ENCODE results near the gene SLC24A4. TPM values are rescaled to one million over a fixed set of nuclear protein-coding genes. Genes with fewer than 3 reads are reported as not detected.

The SLC24A4 gene
- total and polyA plus RNA-seq, 4 donors = 5.8 to 11.8 (median 6.9) TPM

GRCh38 chr14:92288994-92289660 lies 33.8 kb upstream of the SLC24A4 start:
- H3K4me1 ChIP-seq (ENCODE audit: control insufficient read depth, insufficient read depth, low read length) = no peaks in the 10 kb centered on the region
- DNase-seq (ENCODE audit: low read depth in 4 of 6, low spot score in 6 of 6) = peak in 1 of 6 donors; percentile 90
- WGBS (ENCODE audit: insufficient coverage) = 50% methylated on average over 2 of the region's 9 CpGs

GRCh38 chr14:92292673-92293072 lies 30.3 kb upstream of the SLC24A4 start:
- no peak overlapping the region for H3K27ac ChIP-seq (ENCODE audit: low read depth, low read length)
- H3K4me3 ChIP-seq (ENCODE audit: low read depth, low read length) = no peak overlapping the region
- no peaks in the 10 kb centered on the region for H3K36me3 ChIP-seq (ENCODE audit: control insufficient read depth, insufficient read depth, low read length)
- DNase-seq (ENCODE audit: low read depth in 4 of 6, low spot score in 6 of 6) = peak in 1 of 6 donors; percentile 82
- WGBS (ENCODE audit: insufficient coverage) = 83% methylated on average over 1 of the region's 2 CpGs
- no peaks in the 10 kb centered on the region for H3K4me1 ChIP-seq (ENCODE audit: control insufficient read depth, insufficient read depth, low read length)
- H3K9me3 ChIP-seq (ENCODE audit: control insufficient read depth, insufficient read depth, low read length) = no peaks in the 10 kb centered on the region
- no peaks in the 10 kb centered on the region for H3K27me3 ChIP-seq (ENCODE audit: control insufficient read depth, insufficient read depth, low read length)

More at GRCh38 chr14:92288994-92289660, 33.8 kb upstream of the SLC24A4 start:
- no peak overlapping the region for H3K27ac ChIP-seq (ENCODE audit: low read depth, low read length)
- H3K4me3 ChIP-seq (ENCODE audit: low read depth, low read length) = no peak overlapping the region
- H3K36me3 ChIP-seq (ENCODE audit: control insufficient read depth, insufficient read depth, low read length) = no peaks in the 10 kb centered on the region
- H3K9me3 ChIP-seq (ENCODE audit: control insufficient read depth, insufficient read depth, low read length) = no peaks in the 10 kb centered on the region
- no peaks in the 10 kb centered on the region for H3K27me3 ChIP-seq (ENCODE audit: control insufficient read depth, insufficient read depth, low read length)

- Histone ChIP-seq H3K27ac (ENCODE audit: low read depth, low read length) (no peak overlapping the region), H3K9me3 (ENCODE audit: control insufficient read depth, insufficient read depth, low read length) (no peaks in the 10 kb centered on the region), H3K4me3 (ENCODE audit: low read depth, low read length) (no peak overlapping the region), H3K36me3 (ENCODE audit: control insufficient read depth, insufficient read depth, low read length) (no peaks in the 10 kb centered on the region), H3K4me1 (ENCODE audit: control insufficient read depth, insufficient read depth, low read length) (no peaks in the 10 kb centered on the region), H3K27me3 (ENCODE audit: control insufficient read depth, insufficient read depth, low read length) (no peaks in the 10 kb centered on the region)
- DNase-seq (ENCODE audit: low read depth in 4 of 6, low spot score in 6 of 6) = no peak
- no CpG with 5 or more reads among the region's 2 CpGs for WGBS (ENCODE audit: insufficient coverage)
These were observed 28.5 kb upstream of the SLC24A4 start for GRCh38 chr14:92294506-92294905.

- H3K27ac ChIP-seq (ENCODE audit: low read depth, low read length) = no peak overlapping the region
- no peak for DNase-seq (ENCODE audit: low read depth in 4 of 6, low spot score in 6 of 6)
- H3K4me3 ChIP-seq (ENCODE audit: low read depth, low read length) = no peak overlapping the region
- H3K36me3 ChIP-seq (ENCODE audit: control insufficient read depth, insufficient read depth, low read length) = no peaks in the 10 kb centered on the region
- H3K4me1 ChIP-seq (ENCODE audit: control insufficient read depth, insufficient read depth, low read length) = no peaks in the 10 kb centered on the region
- whole genome bisulfite sequencing (ENCODE audit: insufficient coverage) = 60% methylated on average over 1 of the region's 6 CpGs
- H3K27me3 ChIP-seq (ENCODE audit: control insufficient read depth, insufficient read depth, low read length) = no peaks in the 10 kb centered on the region
- no peaks in the 10 kb centered on the region for H3K9me3 ChIP-seq (ENCODE audit: control insufficient read depth, insufficient read depth, low read length)
These were observed 25.0 kb upstream of the SLC24A4 start for GRCh38 chr14:92297818-92298595.

- no peaks in the 10 kb centered on the region for H3K27me3 ChIP-seq (ENCODE audit: control insufficient read depth, insufficient read depth, low read length)
- no peaks in the 10 kb centered on the region for H3K4me1 ChIP-seq (ENCODE audit: control insufficient read depth, insufficient read depth, low read length)
- no peaks in the 10 kb centered on the region for H3K9me3 ChIP-seq (ENCODE audit: control insufficient read depth, insufficient read depth, low read length)
- no peak for DNase-seq (ENCODE audit: low read depth in 4 of 6, low spot score in 6 of 6)
- 81% methylated on average over 5 of the region's 5 CpGs for WGBS (ENCODE audit: insufficient coverage)
- no peak overlapping the region for H3K27ac ChIP-seq (ENCODE audit: low read depth, low read length)
- no peaks in the 10 kb centered on the region for H3K36me3 ChIP-seq (ENCODE audit: control insufficient read depth, insufficient read depth, low read length)
- no peak overlapping the region for H3K4me3 ChIP-seq (ENCODE audit: low read depth, low read length)
These were observed 20.5 kb upstream of the SLC24A4 start for GRCh38 chr14:92302481-92302880.

- no peak overlapping the region for H3K27ac ChIP-seq (ENCODE audit: low read depth, low read length)
- H3K9me3 ChIP-seq (ENCODE audit: control insufficient read depth, insufficient read depth, low read length) = no peaks in the 10 kb centered on the region
- H3K4me3 ChIP-seq (ENCODE audit: low read depth, low read length) = no peak overlapping the region
- H3K4me1 ChIP-seq (ENCODE audit: control insufficient read depth, insufficient read depth, low read length) = peaks cover 14% of the 10 kb centered on the region
- 61% methylated on average over 4 of the region's 8 CpGs for WGBS (ENCODE audit: insufficient coverage)
- no peaks in the 10 kb centered on the region for H3K36me3 ChIP-seq (ENCODE audit: control insufficient read depth, insufficient read depth, low read length)
- DNase-seq (ENCODE audit: low read depth in 4 of 6, low spot score in 6 of 6) = no peak
- H3K27me3 ChIP-seq (ENCODE audit: control insufficient read depth, insufficient read depth, low read length) = no peaks in the 10 kb centered on the region
These were observed 14.2 kb upstream of the SLC24A4 start for GRCh38 chr14:92308716-92309115.

- Histone ChIP-seq H3K4me1 (ENCODE audit: control insufficient read depth, insufficient read depth, low read length) (peaks cover 14% of the 10 kb centered on the region), H3K27ac (ENCODE audit: low read depth, low read length) (no peak overlapping the region), H3K36me3 (ENCODE audit: control insufficient read depth, insufficient read depth, low read length) (no peaks in the 10 kb centered on the region), H3K27me3 (ENCODE audit: control insufficient read depth, insufficient read depth, low read length) (no peaks in the 10 kb centered on the region), H3K9me3 (ENCODE audit: control insufficient read depth, insufficient read depth, low read length) (no peaks in the 10 kb centered on the region), H3K4me3 (ENCODE audit: low read depth, low read length) (no peak overlapping the region)
- 88% methylated on average over 3 of the region's 7 CpGs for WGBS (ENCODE audit: insufficient coverage)
- DNase-seq (ENCODE audit: low read depth in 4 of 6, low spot score in 6 of 6) = peak in 2 of 6 donors; percentile 56 to 70
These were observed 12.9 kb upstream of the SLC24A4 start for GRCh38 chr14:92309968-92310530.

- Histone ChIP-seq H3K4me3 (ENCODE audit: low read depth, low read length) (no peak overlapping the region), H3K27me3 (ENCODE audit: control insufficient read depth, insufficient read depth, low read length) (no peaks in the 10 kb centered on the region), H3K4me1 (ENCODE audit: control insufficient read depth, insufficient read depth, low read length) (peaks cover 17% of the 10 kb centered on the region), H3K9me3 (ENCODE audit: control insufficient read depth, insufficient read depth, low read length) (no peaks in the 10 kb centered on the region), H3K36me3 (ENCODE audit: control insufficient read depth, insufficient read depth, low read length) (no peaks in the 10 kb centered on the region), H3K27ac (ENCODE audit: low read depth, low read length) (no peak overlapping the region)
- WGBS (ENCODE audit: insufficient coverage) = 67% methylated on average over 5 of the region's 6 CpGs
- peak in 2 of 6 donors; percentile 82 to 88 for DNase-seq (ENCODE audit: low read depth in 4 of 6, low spot score in 6 of 6)
These were observed 12.1 kb upstream of the SLC24A4 start for GRCh38 chr14:92310776-92311375.

GRCh38 chr14:92314182-92314581 lies 8.8 kb upstream of the SLC24A4 start:
- H3K4me1 ChIP-seq (ENCODE audit: control insufficient read depth, insufficient read depth, low read length) = peaks cover 11% of the 10 kb centered on the region
- H3K9me3 ChIP-seq (ENCODE audit: control insufficient read depth, insufficient read depth, low read length) = no peaks in the 10 kb centered on the region
- H3K4me3 ChIP-seq (ENCODE audit: low read depth, low read length) = no peak overlapping the region
- DNase-seq (ENCODE audit: low read depth in 4 of 6, low spot score in 6 of 6) = no peak
- H3K36me3 ChIP-seq (ENCODE audit: control insufficient read depth, insufficient read depth, low read length) = no peaks in the 10 kb centered on the region
- WGBS (ENCODE audit: insufficient coverage) = no CpG with 5 or more reads among the region's 1 CpG
- no peak overlapping the region for H3K27ac ChIP-seq (ENCODE audit: low read depth, low read length)
- H3K27me3 ChIP-seq (ENCODE audit: control insufficient read depth, insufficient read depth, low read length) = no peaks in the 10 kb centered on the region

Data from spinal cord (tissue), 10 donors.